SK-N-SH treated with all-trans-retinoic acid at 6 μM for 48 hours (cell line): ENCODE results near the gene RELT.
A peak's percentile ranks its signal among the peaks of the same experiment; 100 is the strongest.

Experiments
- ATAC-seq: fragments of 200-7000 bp; cut with Tn5 transposase; 3 replicates; pipeline ENCODE4 v1.9.1; 2020; ENCODE audit warnings: mild to moderate bottlenecking, moderate library complexity
- ARNTL ChIP-seq: fragments of 450-650 bp; formaldehyde crosslinking; IDR thresholded peaks from 2 replicates; pipeline ENCODE4 v1.5.0; 2020; ENCODE audit warnings: low read depth, mild to moderate bottlenecking, moderate library complexity, borderline replicate concordance
- BACH2 ChIP-seq: fragments of 250-450 bp; sonication (Bioruptor Pico); IDR thresholded peaks from 2 replicates; pipeline ENCODE4 v1.9.0; 2021; ENCODE audit warnings: mild to moderate bottlenecking, borderline replicate concordance
- ESRRG ChIP-seq: fragments of 250-450 bp; sonication (Bioruptor Pico); IDR thresholded peaks from 2 replicates; pipeline ENCODE4 v1.6.1; 2021; ENCODE audit warnings: mild to moderate bottlenecking
- ISL1 ChIP-seq: fragments of 250-450 bp; sonication (Bioruptor Pico); IDR thresholded peaks from 2 replicates; pipeline ENCODE4 v2.1.2; 2022; ENCODE audit warnings: mild to moderate bottlenecking, moderate library complexity
- OSR1 ChIP-seq: fragments of 250-450 bp; sonication (Bioruptor Pico); IDR thresholded peaks from 2 replicates; pipeline ENCODE4 v1.8.0; 2022; ENCODE audit warnings: moderate library complexity, mild to moderate bottlenecking, inconsistent platforms
- PATZ1 ChIP-seq: fragments of 250-450 bp; sonication (Bioruptor Pico); IDR thresholded peaks from 2 replicates; pipeline ENCODE4 v1.8.0; 2020; ENCODE audit warnings: mild to moderate bottlenecking, moderate library complexity, borderline replicate concordance
- PPARA ChIP-seq: fragments of 250-450 bp; sonication (Bioruptor Pico); IDR thresholded peaks from 2 replicates; pipeline ENCODE4 v1.5.0; 2020; ENCODE audit warnings: mild to moderate bottlenecking, borderline replicate concordance
- SNAI2 ChIP-seq: fragments of 250-450 bp; sonication (Bioruptor Pico); IDR thresholded peaks from 2 replicates; pipeline ENCODE4 v1.5.0; 2020; ENCODE audit warnings: mild to moderate bottlenecking, moderate library complexity
- TCF4 ChIP-seq: fragments of 250-450 bp; sonication (Bioruptor Pico); IDR thresholded peaks from 2 replicates; pipeline ENCODE4 v1.8.0; 2021; ENCODE audit warnings: mild to moderate bottlenecking, moderate library complexity, borderline replicate concordance
- TOX ChIP-seq: fragments of 250-450 bp; sonication (Bioruptor Pico); IDR thresholded peaks from 2 replicates; pipeline ENCODE4 v1.8.0; 2021; ENCODE audit warnings: mild to moderate bottlenecking, moderate library complexity, borderline replicate concordance
- ZC3H10 ChIP-seq: fragments of 250-450 bp; sonication (Bioruptor Pico); IDR thresholded peaks from 2 replicates; pipeline ENCODE4 v1.5.1; 2021; ENCODE audit warnings: mild to moderate bottlenecking, moderate library complexity
- ZFP3 ChIP-seq: fragments of 250-450 bp; sonication (Bioruptor Pico); IDR thresholded peaks from 2 replicates; pipeline ENCODE4 v1.5.0; 2020; ENCODE audit warnings: mild to moderate bottlenecking, moderate library complexity
- ZNF565 ChIP-seq: fragments of 450-650 bp; formaldehyde crosslinking; conservative IDR thresholded peaks from 2 replicates; pipeline ENCODE4 v1.5.0; 2020; ENCODE audit warnings: low read depth, mild to moderate bottlenecking, moderate library complexity
- ZNF70 ChIP-seq: fragments of 450-650 bp; formaldehyde crosslinking; IDR thresholded peaks from 2 replicates; pipeline ENCODE4 v1.5.0; 2020; ENCODE audit warnings: mild to moderate bottlenecking, moderate library complexity
- ZNF8 ChIP-seq: fragments of 450-650 bp; formaldehyde crosslinking; IDR thresholded peaks from 2 replicates; pipeline ENCODE4 v1.5.0; 2020; ENCODE audit warnings: mild to moderate bottlenecking, moderate library complexity
- TF ChIP-seq, protein P1 (sequence below): fragments of 250-450 bp; sonication (Bioruptor Pico); IDR thresholded peaks from 2 replicates; pipeline ENCODE4 v1.5.1; 2021; ENCODE audit warnings: mild to moderate bottlenecking, moderate library complexity
- TF ChIP-seq, protein P2 (sequence below): fragments of 250-450 bp; sonication (Bioruptor Pico); IDR thresholded peaks from 2 replicates; pipeline ENCODE4 v1.5.0; 2020; ENCODE audit warnings: mild to moderate bottlenecking, moderate library complexity
- TF ChIP-seq, protein P3 (sequence below): fragments of 250-450 bp; sonication (Bioruptor Pico); IDR thresholded peaks from 2 replicates; pipeline ENCODE4 v1.8.0; 2021; ENCODE audit warnings: low read depth, mild to moderate bottlenecking, moderate library complexity, borderline replicate concordance
- TF ChIP-seq, protein P4 (sequence below): fragments of 250-450 bp; sonication (Bioruptor Pico); IDR thresholded peaks from 2 replicates; pipeline ENCODE4 v1.5.1; 2020; ENCODE audit warnings: low read depth, mild to moderate bottlenecking, moderate library complexity

The RELT gene

GRCh38 chr11:73334384-73335203, 41.6 kb upstream of the RELT start:
- ATAC-seq = peak; percentile 75
- TF ChIP-seq PATZ1 (CRISPR knock-in tag) (peak; percentile 54; the same call in 1 of the 2 replicates), SNAI2 (0 out of 2 replicates have a peak, but pooled peaks have one; percentile 22), ZFP3 (no peak), OSR1 (CRISPR knock-in tag) (no peak), ZC3H10 (CRISPR knock-in tag) (no peak), TOX (no peak), ESRRG (no peak), ARNTL (CRISPR knock-in tag) (no peak), PPARA (CRISPR knock-in tag) (no peak), TCF4 (CRISPR knock-in tag) (peak; percentile 50; the same call in 1 of the 2 replicates), ISL1 (CRISPR knock-in tag) (0 out of 2 replicates have a peak, but pooled peaks have one; percentile 10), BACH2 (no peak)
- TF ChIP-seq, protein P1, sequence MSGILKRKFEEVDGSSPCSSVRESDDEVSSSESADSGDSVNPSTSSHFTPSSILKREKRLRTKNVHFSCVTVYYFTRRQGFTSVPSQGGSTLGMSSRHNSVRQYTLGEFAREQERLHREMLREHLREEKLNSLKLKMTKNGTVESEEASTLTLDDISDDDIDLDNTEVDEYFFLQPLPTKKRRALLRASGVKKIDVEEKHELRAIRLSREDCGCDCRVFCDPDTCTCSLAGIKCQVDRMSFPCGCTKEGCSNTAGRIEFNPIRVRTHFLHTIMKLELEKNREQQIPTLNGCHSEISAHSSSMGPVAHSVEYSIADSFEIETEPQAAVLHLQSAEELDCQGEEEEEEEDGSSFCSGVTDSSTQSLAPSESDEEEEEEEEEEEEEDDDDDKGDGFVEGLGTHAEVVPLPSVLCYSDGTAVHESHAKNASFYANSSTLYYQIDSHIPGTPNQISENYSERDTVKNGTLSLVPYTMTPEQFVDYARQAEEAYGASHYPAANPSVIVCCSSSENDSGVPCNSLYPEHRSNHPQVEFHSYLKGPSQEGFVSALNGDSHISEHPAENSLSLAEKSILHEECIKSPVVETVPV = no peak
- TF ChIP-seq, protein P2, sequence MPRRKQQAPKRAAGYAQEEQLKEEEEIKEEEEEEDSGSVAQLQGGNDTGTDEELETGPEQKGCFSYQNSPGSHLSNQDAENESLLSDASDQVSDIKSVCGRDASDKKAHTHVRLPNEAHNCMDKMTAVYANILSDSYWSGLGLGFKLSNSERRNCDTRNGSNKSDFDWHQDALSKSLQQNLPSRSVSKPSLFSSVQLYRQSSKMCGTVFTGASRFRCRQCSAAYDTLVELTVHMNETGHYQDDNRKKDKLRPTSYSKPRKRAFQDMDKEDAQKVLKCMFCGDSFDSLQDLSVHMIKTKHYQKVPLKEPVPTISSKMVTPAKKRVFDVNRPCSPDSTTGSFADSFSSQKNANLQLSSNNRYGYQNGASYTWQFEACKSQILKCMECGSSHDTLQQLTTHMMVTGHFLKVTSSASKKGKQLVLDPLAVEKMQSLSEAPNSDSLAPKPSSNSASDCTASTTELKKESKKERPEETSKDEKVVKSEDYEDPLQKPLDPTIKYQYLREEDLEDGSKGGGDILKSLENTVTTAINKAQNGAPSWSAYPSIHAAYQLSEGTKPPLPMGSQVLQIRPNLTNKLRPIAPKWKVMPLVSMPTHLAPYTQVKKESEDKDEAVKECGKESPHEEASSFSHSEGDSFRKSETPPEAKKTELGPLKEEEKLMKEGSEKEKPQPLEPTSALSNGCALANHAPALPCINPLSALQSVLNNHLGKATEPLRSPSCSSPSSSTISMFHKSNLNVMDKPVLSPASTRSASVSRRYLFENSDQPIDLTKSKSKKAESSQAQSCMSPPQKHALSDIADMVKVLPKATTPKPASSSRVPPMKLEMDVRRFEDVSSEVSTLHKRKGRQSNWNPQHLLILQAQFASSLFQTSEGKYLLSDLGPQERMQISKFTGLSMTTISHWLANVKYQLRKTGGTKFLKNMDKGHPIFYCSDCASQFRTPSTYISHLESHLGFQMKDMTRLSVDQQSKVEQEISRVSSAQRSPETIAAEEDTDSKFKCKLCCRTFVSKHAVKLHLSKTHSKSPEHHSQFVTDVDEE (CRISPR knock-in tag) = no peak

DNA sequence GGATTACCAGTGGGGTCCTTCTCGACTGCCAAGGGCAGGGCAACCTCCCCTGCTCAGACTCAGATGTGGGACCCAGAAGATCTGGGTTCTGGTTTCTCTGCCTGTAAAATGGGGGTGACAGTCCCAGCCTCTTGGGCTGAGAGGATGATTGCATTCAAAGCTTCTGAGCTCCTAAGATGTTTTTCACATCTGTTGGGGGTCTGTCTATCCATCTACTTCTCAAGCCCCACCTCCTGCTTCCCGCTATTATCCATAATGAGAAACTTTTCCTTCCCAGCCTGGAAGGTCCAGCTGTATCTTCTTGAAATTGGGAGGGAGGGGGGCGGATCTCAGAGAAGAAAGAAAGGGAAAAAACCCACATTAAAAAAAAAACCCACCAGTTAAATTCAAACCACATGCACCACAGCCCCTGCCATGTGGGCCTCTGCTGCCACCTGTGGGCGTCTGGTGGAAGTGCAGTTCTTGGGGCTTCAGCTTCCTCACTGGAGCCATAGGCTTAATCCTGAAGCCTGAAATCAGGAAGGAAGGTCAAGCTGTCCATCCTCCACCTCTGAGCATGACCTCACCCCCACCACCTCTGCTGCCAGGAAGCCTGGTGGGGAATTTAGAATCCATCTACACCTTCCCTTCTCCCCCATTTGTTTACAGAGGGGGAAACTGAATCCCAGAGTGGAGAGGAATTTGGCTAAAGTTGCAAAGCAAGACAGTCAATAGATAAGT, 40.8 kb upstream of the RELT start:
- TF ChIP-seq TCF4 (CRISPR knock-in tag) (peak; percentile 52; the same call in 1 of the 2 replicates), ZNF8 (CRISPR knock-in tag) (no peak), ARNTL (CRISPR knock-in tag) (no peak)
- peak; percentile 68 for ATAC-seq

GRCh38 chr11:73337846-73338245, 38.4 kb upstream of the RELT start:
- no peak for ATAC-seq
- no peak for TF ChIP-seq SNAI2
- TF ChIP-seq, protein P2 (CRISPR knock-in tag) = no peak
- TF ChIP-seq ZC3H10 (CRISPR knock-in tag) = no peak
- TF ChIP-seq, protein P3, sequence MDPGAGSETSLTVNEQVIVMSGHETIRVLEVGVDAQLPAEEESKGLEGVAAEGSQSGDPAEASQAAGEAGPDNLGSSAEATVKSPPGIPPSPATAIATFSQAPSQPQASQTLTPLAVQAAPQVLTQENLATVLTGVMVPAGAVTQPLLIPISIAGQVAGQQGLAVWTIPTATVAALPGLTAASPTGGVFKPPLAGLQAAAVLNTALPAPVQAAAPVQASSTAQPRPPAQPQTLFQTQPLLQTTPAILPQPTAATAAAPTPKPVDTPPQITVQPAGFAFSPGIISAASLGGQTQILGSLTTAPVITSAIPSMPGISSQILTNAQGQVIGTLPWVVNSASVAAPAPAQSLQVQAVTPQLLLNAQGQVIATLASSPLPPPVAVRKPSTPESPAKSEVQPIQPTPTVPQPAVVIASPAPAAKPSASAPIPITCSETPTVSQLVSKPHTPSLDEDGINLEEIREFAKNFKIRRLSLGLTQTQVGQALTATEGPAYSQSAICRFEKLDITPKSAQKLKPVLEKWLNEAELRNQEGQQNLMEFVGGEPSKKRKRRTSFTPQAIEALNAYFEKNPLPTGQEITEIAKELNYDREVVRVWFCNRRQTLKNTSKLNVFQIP = no peak
- TF ChIP-seq TCF4 (CRISPR knock-in tag) = no peak
- no peak for TF ChIP-seq ZNF565 (CRISPR knock-in tag)
- no peak for TF ChIP-seq TOX
- no peak for TF ChIP-seq ISL1 (CRISPR knock-in tag)
- TF ChIP-seq BACH2 = no peak
- TF ChIP-seq, protein P4, sequence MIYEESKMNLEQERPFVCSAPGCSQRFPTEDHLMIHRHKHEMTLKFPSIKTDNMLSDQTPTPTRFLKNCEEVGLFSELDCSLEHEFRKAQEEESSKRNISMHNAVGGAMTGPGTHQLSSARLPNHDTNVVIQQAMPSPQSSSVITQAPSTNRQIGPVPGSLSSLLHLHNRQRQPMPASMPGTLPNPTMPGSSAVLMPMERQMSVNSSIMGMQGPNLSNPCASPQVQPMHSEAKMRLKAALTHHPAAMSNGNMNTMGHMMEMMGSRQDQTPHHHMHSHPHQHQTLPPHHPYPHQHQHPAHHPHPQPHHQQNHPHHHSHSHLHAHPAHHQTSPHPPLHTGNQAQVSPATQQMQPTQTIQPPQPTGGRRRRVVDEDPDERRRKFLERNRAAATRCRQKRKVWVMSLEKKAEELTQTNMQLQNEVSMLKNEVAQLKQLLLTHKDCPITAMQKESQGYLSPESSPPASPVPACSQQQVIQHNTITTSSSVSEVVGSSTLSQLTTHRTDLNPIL = no peak
- no peak for TF ChIP-seq ZNF70
- TF ChIP-seq, protein P1 = no peak
